Caco-2 (cell line): Measurements from ENCODE around the gene TAF5L. TPM values are rescaled to one million over a fixed set of nuclear protein-coding genes. Genes with fewer than 3 reads are reported as not detected.

Source experiments
- BruUV-seq: library from RNA; stranded (reverse); fragments of 400-500 nt; replicated peaks from 2 replicates; lab custom pipeline; 2021; lab: Mats Ljungman, UMichigan
- CTCF ChIA-PET: fragments of 300-600 bp; sonication (Branson Sonifier 250); formaldehyde crosslinking; loops from one replicate; lab custom pipeline; 2022; ENCODE audit warnings: antibody characterized with exemption; lab: Charles Lee
- POLR2A ChIA-PET: fragments of 300-600 bp; sonication (Branson Sonifier 250); formaldehyde crosslinking; loops from one replicate; lab custom pipeline; 2022; ENCODE audit warnings: antibody characterized with exemption; lab: Charles Lee
- DNase-seq, 2 experiments: peaks; one replicate each; pipeline versions ENCODE4 v3.0.0 to v3.0.0-alpha.2; 2020 to 2022
- H3K27me3 ChIP-seq: replicated peaks from 2 replicates; pipeline ENCODE4 v1.6.0; 2011; ENCODE audit warnings: low read length; ENCODE audit not compliant: control insufficient read depth, insufficient read depth
- H3K36me3 ChIP-seq: 2 replicates; pipeline ENCODE4 v1.5.1; 2011; ENCODE audit warnings: low read length; ENCODE audit not compliant: control insufficient read depth, insufficient read depth
- H3K4me1 ChIP-seq: fragments of 250-450 bp; sonication (Bioruptor Pico); 2 replicates; pipeline ENCODE4 v1.5.1; 2020; ENCODE audit warnings: mild to moderate bottlenecking
- H3K4me3 ChIP-seq: 2 replicates; pipeline ENCODE4 v1.5.1; 2011; ENCODE audit warnings: low read depth, mild to moderate bottlenecking, control low read depth, low read length
- H3K9me3 ChIP-seq: fragments of 250-450 bp; sonication (Bioruptor Pico); 2 replicates; pipeline ENCODE4 v1.5.1; 2020; ENCODE audit warnings: mild to moderate bottlenecking, moderate library complexity
- H3K27ac Mint-ChIP-seq: one replicate; pipeline ENCODE4 v1.8.0; 2022; ENCODE audit warnings: mixed read lengths; ENCODE audit not compliant: unreplicated experiment
- H3K27me3 Mint-ChIP-seq: one replicate; pipeline ENCODE4 v1.8.0; 2022; ENCODE audit warnings: mixed read lengths; ENCODE audit not compliant: insufficient read depth, unreplicated experiment
- H3K36me3 Mint-ChIP-seq: one replicate; pipeline ENCODE4 v1.8.0; 2022; ENCODE audit warnings: mild to moderate bottlenecking, mixed read lengths; ENCODE audit not compliant: insufficient read depth, unreplicated experiment
- H3K4me1 Mint-ChIP-seq: one replicate; pipeline ENCODE4 v1.8.0; 2022; ENCODE audit warnings: low read depth, mixed read lengths; ENCODE audit not compliant: unreplicated experiment
- H3K4me3 Mint-ChIP-seq: one replicate; pipeline ENCODE4 v1.8.0; 2022; ENCODE audit warnings: mild to moderate bottlenecking, moderate library complexity, mixed read lengths; ENCODE audit not compliant: unreplicated experiment
- H3K9me3 Mint-ChIP-seq: one replicate; pipeline ENCODE4 v1.8.0; 2022; ENCODE audit warnings: mixed read lengths; ENCODE audit not compliant: unreplicated experiment
- intact Hi-C: fragments of 100-400 bp; cut with micrococcal nuclease; formaldehyde crosslinking; loops from one replicate; pipeline ENCODE4 v1.10.0; 2022; ENCODE audit not compliant: unreplicated experiment
- total RNA-seq: library from RNA; stranded (reverse); gene quantifications from 2 replicates; pipeline ENCODE4 v1.2.3, GENCODE V29; 2022
- TF ChIP-seq, protein P1 (sequence below), 2 experiments: fragments of 200-600 bp in 1 of 2; IDR thresholded peaks; 1 replicate in 1 of 2; 2 replicates in 1 of 2; pipeline versions ENCODE4 v1.5.1 to v1.8.0; 2011 to 2022; ENCODE audit warnings: antibody characterized with exemption in 1 of 2, control low read depth in 1 of 2, inconsistent platforms in 1 of 2, low read depth in 1 of 2, low read length in 1 of 2, mild to moderate bottlenecking in 1 of 2, moderate library complexity in 1 of 2; ENCODE audit not compliant: insufficient read depth in 1 of 2, severe bottlenecking in 1 of 2, unreplicated experiment in 1 of 2

The TAF5L gene
- total RNA-seq, 1 experiment from 2014 or later, result 23.8 TPM

DNA sequence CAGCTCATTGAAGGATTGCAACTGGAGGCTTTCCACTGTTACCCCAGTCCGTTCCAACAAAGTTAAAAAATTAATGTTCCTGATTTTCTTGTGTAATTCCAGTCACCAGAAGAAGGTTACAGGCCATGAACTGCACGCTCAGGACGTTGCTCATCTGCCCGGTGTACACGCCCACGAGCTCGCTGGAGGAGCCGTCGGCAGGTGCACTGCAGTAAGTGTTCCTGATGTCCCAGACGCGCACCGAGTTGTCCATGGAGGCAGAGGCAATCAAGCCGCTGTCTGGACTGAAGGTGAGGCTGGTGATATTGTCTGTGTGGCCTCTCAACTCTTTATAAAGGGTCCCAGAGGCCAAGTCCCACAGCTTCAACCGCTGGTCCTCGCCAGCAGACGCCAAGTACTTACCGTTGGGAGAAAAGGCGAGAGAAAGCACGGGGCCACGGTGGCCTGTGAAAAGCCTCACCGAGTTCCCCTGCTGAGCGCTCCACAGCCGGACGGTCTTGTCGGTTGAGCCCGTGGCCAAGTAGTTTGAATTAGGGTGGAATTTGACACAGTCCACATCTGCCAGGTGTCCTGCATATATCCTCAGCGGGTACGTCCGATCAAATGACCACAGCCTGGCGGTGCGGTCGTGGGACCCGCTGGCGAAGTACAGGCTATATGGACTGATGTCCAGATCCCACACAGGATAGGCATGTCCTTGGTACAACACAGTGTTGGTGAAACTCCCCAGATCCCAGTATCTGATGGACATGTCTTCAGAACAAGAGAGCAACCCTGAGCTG is 31.5 kb downstream of the TAF5L start:
- Mint-ChIP-seq H3K27ac (no peak overlapping the region), H3K36me3 (peaks cover 11% of the 10 kb centered on the region), H3K4me1 (no peaks in the 10 kb centered on the region), H3K9me3 (no peaks in the 10 kb centered on the region), H3K27me3 (no peaks in the 10 kb centered on the region), H3K4me3 (no peak overlapping the region)
- TF ChIP-seq, protein P1, sequence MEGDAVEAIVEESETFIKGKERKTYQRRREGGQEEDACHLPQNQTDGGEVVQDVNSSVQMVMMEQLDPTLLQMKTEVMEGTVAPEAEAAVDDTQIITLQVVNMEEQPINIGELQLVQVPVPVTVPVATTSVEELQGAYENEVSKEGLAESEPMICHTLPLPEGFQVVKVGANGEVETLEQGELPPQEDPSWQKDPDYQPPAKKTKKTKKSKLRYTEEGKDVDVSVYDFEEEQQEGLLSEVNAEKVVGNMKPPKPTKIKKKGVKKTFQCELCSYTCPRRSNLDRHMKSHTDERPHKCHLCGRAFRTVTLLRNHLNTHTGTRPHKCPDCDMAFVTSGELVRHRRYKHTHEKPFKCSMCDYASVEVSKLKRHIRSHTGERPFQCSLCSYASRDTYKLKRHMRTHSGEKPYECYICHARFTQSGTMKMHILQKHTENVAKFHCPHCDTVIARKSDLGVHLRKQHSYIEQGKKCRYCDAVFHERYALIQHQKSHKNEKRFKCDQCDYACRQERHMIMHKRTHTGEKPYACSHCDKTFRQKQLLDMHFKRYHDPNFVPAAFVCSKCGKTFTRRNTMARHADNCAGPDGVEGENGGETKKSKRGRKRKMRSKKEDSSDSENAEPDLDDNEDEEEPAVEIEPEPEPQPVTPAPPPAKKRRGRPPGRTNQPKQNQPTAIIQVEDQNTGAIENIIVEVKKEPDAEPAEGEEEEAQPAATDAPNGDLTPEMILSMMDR (IDR thresholded peaks at IDR 0.05; ENCODE audit: insufficient read depth in 1 of 2, low read depth in 1 of 2, low read length in 1 of 2, severe bottlenecking in 1 of 2, unreplicated experiment in 1 of 2), result no peak
- Histone ChIP-seq H3K27me3 (no peaks in the 10 kb centered on the region), H3K4me3 (no peak overlapping the region), H3K9me3 (no peaks in the 10 kb centered on the region), H3K36me3 (no peaks in the 10 kb centered on the region), H3K4me1 (no peaks in the 10 kb centered on the region)
- ChIA-PET CTCF (no interaction called here), POLR2A (no interaction called here)
- BruUV-seq, result TSS peak; percentile 18
- DNase-seq, result no peak
- intact Hi-C loops, result no loop called here

DNA sequence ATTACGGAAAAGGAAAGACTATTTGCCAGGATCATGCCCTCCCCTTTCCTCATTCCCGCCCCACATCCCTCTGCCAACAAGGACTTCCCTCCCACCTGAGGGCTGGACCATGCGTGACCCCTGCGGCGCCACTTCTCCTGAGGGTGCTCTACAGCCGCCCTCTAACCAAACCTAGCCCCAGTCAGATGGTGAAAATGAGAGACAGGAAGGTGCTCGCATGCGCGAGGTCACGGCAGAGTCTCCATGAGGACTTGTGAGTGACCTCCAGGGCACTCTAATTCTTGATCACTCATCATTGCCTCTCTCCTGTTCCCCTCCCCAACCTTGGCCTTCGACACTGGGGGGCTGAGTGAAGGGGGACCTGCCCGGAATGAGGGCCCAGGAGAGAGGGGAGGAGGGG is 32.1 kb downstream of the TAF5L start:
- intact Hi-C loops, result no loop called here
- no peaks in the 10 kb centered on the region for H3K9me3 Mint-ChIP-seq
- CTCF ChIA-PET, result no interaction called here
- H3K36me3 Mint-ChIP-seq, result peaks cover 9% of the 10 kb centered on the region
- no peaks in the 10 kb centered on the region for H3K27me3 Mint-ChIP-seq
- POLR2A ChIA-PET, result no interaction called here
- Histone ChIP-seq H3K4me3 (no peak overlapping the region), H3K4me1 (no peaks in the 10 kb centered on the region), H3K9me3 (no peaks in the 10 kb centered on the region), H3K36me3 (no peaks in the 10 kb centered on the region), H3K27me3 (no peaks in the 10 kb centered on the region)
- DNase-seq, result no peak
- H3K4me1 Mint-ChIP-seq, result no peaks in the 10 kb centered on the region
- TF ChIP-seq, protein P1 (IDR thresholded peaks at IDR 0.05; ENCODE audit: insufficient read depth in 1 of 2, low read depth in 1 of 2, low read length in 1 of 2, severe bottlenecking in 1 of 2, unreplicated experiment in 1 of 2), result no peak
- H3K4me3 Mint-ChIP-seq, result no peak overlapping the region
- no peak overlapping the region for H3K27ac Mint-ChIP-seq
- BruUV-seq, result no TSS peak

DNA sequence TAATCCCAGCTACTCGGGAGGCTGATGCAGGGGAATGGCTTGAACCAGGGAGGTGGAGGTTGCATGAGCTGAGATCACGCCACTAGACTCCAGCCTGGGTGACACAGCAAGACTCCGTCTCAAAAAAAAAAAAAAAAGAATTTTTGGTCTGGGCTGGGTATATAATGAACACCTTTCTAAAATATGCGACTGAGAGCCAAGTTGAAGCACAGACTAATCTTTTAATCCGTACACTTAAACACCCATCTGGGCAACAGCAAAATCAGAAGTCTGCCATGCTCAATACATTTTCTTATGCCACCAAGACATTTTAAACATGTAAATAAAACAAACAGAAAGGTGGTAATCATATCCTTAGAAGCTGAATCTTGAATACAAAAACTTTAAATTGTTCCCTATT is 35.8 kb downstream of the TAF5L start:
- CTCF ChIA-PET, result no interaction called here
- H3K27ac Mint-ChIP-seq, result no peak overlapping the region
- Histone ChIP-seq H3K4me1 (no peaks in the 10 kb centered on the region), H3K9me3 (no peaks in the 10 kb centered on the region), H3K36me3 (no peaks in the 10 kb centered on the region), H3K27me3 (no peaks in the 10 kb centered on the region), H3K4me3 (no peak overlapping the region)
- H3K9me3 Mint-ChIP-seq, result no peaks in the 10 kb centered on the region
- TF ChIP-seq, protein P1 (IDR thresholded peaks at IDR 0.05; ENCODE audit: insufficient read depth in 1 of 2, low read depth in 1 of 2, low read length in 1 of 2, severe bottlenecking in 1 of 2, unreplicated experiment in 1 of 2), result no peak
- no peaks in the 10 kb centered on the region for H3K4me1 Mint-ChIP-seq
- intact Hi-C loops, result no loop called here
- H3K36me3 Mint-ChIP-seq, result no peaks in the 10 kb centered on the region
- no peaks in the 10 kb centered on the region for H3K27me3 Mint-ChIP-seq
- POLR2A ChIA-PET, result no interaction called here
- H3K4me3 Mint-ChIP-seq, result no peak overlapping the region
- no peak for DNase-seq
- no TSS peak for BruUV-seq
